Urothelium cell line (cell line): ENCODE data around the gene NIN.
"Not testable (repeated sequence)": the region's sequence is repeated elsewhere in the genome, so short reads cannot be mapped to it uniquely, and the experiment has no call there.

ENCODE experiments used
- DNase-seq: peaks from one replicate; pipeline ENCODE4 v3.0.0; 2011; ENCODE audit warnings: low spot score, mixed read lengths
- FAIRE-seq: peaks from 2 replicates; lab custom pipeline; 2011; peaks lifted over from hg19 to GRCh38; lab: Jason Lieb, UNC

NIN gene

GRCh38 chr14:50820786-50821509 is 10.0 kb downstream of the NIN start:
- FAIRE-seq, result no peak
- DNase-seq, result no peak

DNA sequence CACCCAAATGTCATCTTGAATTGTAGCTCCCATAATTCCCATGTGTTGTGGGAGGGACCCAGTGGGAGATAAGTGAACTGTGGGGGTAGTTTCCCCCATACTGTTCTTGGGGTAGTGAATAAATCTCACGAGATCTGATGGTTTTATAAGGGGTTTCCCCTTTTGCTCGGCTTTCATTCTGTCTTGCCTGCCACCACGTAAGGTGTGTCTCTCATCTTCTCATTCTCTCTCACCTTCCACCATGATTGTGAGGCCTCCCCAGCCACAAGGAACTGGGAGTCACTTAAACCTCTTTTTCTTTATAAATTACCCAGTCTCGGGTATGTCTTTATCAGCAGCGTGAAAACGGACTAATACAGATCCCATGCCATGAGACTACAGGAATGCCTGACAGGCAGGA is 11.7 kb downstream of the NIN start:
- not testable (repeated sequence) for FAIRE-seq, DNase-seq

GRCh38 chr14:50816395-50817047 is 14.4 kb downstream of the NIN start:
- DNase-seq (peak; percentile 60), FAIRE-seq (no peak)

DNA sequence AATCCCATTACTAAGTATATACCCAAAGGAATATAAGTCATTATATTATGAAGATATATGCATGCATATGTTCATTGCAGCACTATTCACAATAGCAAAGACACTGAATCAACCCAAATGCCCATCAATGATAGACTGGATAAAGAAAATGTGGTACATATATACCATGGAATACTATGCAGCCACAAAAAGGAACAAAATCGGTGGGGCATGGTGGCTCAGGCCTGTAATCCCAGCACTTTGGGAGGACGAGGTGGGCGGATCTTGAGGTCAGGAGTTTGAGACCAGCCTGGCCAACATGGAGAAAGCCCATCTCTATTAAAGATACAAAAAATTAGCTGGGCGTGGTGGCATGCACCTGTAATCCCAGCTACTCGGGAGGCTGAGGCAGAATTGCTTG is 15.4 kb downstream of the NIN start:
- not testable (repeated sequence) for DNase-seq, FAIRE-seq

- not testable (repeated sequence) for FAIRE-seq, DNase-seq
These were observed 15.9 kb downstream of the NIN start for GRCh38 chr14:50815058-50815457.

DNA sequence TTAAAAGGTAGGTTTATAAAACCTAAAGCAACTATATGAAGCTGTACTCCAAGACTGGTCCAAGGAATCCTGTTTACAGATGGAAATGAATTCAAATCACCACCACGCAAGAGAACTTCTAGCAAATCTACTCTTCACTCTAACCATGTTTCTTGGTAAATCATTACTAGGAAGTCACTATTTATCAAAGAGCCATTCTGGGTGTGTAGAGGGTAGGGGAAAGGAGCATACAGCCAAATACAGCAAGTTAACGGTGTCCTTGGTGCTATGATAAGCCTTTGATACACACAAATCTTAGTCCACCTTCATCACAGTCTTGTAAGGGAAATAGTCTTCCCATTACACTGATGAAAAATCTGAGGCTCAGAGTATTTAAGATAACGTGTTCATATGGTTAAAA is 16.8 kb downstream of the NIN start:
- DNase-seq, result no peak
- peak; percentile 42 for FAIRE-seq

- no peak for FAIRE-seq
- no peak for DNase-seq
These were observed 17.5 kb downstream of the NIN start for GRCh38 chr14:50813544-50813863.

- no peak for DNase-seq
- FAIRE-seq, result no peak
These were observed 18.0 kb downstream of the NIN start for GRCh38 chr14:50812856-50813543.

DNA sequence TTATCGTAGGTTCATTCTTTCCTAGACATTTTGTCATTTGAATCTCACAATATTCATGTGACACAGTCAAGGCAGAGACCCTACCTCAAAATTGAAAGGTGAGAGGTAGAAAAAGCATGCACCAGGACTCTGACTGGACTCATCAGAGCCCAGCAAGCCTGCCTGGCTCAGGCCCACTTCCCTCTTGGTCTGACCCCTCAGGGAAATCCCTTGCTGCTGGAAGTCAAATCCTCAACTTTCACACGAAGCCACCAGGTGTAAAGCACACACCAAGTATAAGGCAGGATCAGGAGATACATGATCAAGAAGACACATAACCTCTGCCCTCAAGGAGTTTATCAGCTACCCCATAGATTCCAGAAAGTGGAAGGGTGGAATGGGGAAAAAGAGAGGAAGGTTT is 18.8 kb downstream of the NIN start:
- FAIRE-seq, result peak; percentile 58

GRCh38 chr14:50808053-50808452 is 22.9 kb downstream of the NIN start:
- FAIRE-seq (no peak), DNase-seq (no peak)

More for the DNA sequence above, 18.8 kb downstream of the NIN start:
- DNase-seq, result no peak

GRCh38 chr14:50806241-50806933 is 24.6 kb downstream of the NIN start:
- DNase-seq (no peak), FAIRE-seq (peak; percentile 48)

GRCh38 chr14:50805396-50805795 is 25.6 kb downstream of the NIN start:
- FAIRE-seq (no peak), DNase-seq (no peak)

DNA sequence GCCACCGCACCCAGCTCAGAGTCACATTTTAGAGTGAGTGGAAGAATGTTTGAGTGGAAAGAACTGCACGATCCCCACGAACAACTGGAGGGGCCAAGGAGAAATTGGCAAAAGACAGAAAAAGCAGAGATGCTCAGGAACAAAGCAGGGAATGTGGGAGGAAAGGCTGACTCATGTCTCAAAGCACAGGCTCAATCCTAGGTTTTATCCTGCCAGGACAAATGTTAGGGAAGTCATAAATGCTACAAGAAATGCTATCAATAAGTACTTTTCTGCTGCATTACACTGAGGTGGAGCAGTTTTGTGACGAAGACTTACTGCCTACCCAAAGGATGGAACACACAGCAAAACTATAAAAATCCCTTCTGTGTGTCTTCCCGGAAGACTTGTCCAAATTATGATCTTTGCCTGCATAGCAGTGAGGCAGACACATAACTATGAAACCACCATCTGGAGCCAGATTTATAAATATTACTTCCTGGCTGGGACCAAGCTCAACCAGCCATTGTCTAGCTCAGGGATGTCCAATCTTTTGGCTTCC is 26.7 kb downstream of the NIN start:
- no peak for FAIRE-seq
- DNase-seq, result no peak

DNA sequence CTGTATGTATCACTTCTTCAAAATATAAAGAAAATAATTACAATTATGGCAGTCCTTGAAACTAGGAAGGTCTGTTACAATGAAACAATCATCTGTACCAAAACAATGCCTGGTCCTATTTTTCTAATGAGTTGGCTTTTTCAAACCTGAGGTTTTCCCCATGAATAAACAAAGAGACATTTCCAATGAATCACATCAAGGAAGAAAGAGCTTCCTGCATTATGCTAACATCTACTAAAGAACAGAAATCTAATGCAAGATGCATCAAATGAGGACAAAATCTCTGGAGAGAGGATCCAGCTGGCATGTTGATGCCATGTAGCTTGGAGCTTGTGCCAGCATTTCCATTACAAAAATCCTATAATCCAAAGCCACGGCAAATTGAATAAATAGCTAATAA is 29.3 kb downstream of the NIN start:
- no peak for DNase-seq

DNA sequence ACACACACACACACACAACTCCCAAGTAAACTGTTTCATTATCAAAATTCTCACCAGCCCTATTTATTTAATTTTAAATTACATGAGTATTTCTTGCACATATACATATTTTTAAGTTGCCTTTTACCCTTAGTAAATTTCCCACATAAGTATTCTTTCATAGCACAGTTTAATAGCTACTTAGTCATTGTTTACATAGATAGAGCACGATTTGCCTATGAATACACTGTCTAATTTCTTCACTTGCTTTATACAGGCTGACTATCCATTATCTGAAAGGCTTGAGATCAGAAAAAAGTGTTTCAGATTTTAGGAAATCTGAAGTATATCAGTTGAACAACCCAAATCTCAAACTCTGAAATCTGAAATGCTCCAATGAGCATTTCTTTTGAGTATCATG is 30.9 kb downstream of the NIN start:
- no peak for FAIRE-seq
- no peak for DNase-seq

More for the DNA sequence above, 29.3 kb downstream of the NIN start:
- FAIRE-seq, result no peak

DNA sequence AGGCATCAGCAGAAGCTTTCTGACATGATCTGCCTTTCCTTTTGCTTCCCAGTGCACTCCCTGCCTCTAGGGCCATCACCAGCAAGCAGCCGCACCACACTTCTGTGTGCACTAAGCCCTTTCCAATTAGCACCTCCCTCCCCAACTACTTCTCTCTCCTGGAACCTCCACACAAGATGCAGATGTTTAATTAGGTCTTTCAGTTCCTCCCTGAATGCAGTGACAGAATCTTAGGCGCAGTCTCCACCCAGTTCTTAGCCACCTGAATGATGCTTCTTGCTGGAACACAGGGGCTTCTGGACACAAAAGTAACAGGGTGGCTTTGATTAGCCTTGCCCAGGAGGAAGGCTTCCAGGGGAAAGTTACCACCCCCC is 32.9 kb downstream of the NIN start:
- FAIRE-seq (no peak), DNase-seq (no peak)

GRCh38 chr14:50797250-50798047 is 33.5 kb downstream of the NIN start:
- DNase-seq (no peak), FAIRE-seq (no peak)

DNA sequence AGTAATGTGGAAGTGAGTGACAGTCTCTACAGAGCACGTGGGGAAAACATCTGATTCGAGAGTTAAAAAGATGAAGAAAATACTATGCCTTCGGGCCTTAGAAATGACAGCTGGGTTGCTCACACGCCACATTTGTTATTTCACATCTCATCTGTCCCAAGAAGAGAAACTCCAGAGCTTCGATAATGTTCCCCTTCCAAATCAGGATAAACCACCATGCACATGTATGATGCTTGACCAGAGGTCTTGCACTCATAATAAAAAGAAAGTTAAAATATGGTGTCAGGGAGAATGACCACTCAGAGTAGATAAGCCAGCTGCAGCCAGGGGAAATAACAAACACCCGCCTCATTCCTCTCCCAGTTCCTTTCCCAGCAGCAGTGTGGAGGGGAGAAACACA is 34.6 kb downstream of the NIN start:
- no peak for DNase-seq
- FAIRE-seq, result no peak

- FAIRE-seq (no peak), DNase-seq (no peak)
These were observed 35.1 kb downstream of the NIN start for GRCh38 chr14:50795909-50796308.

DNA sequence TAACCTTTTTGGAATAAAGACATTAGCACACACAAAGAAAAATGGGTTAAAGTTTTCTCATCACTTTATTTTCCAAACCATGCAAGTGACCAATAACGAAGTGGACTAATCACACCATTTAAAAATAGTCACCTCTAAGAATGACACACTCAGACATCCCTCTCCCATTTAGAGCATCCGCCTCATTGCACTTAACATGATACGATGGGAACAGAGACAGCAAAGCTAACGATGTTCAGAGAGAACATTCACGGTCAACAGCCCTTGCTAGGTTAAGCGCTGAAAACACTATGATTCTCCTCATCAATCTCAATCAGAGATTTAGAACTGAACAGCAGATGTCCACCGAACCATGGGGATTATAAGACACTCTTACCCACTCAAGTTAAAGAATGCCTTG is 35.8 kb downstream of the NIN start:
- FAIRE-seq (no peak), DNase-seq (no peak)
